CD4-positive, CD25-positive, alpha-beta regulatory T cell (primary cell): ENCODE results near the gene MYORG. TPM values are rescaled to one million over a fixed set of nuclear protein-coding genes. Genes with fewer than 3 reads are reported as not detected.

Experiments used
- ATAC-seq, 2 donors: fragments of 150-1000 bp; cut with Tn5 transposase; one replicate each; pipeline ENCODE4 v1.10.0; 2021; ENCODE audit warnings: low read depth in 2 of 2, moderate number of reproducible peaks in 2 of 2, moderate library complexity in 1 of 2
- DNase-seq, 3 donors: peaks; one replicate each; pipeline versions ENCODE4 v3.0.0 to v3.0.0-alpha.2; 2012 to 2022; ENCODE audit warnings: mixed read lengths in 1 of 3
- H3K27ac ChIP-seq: one replicate; pipeline ENCODE4 v1.7.0; 2013; ENCODE audit warnings: mild to moderate bottlenecking, low read length; ENCODE audit not compliant: insufficient read depth, poor library complexity, severe bottlenecking
- H3K27me3 ChIP-seq: one replicate; pipeline ENCODE4 v1.7.0; 2013; ENCODE audit warnings: low read length; ENCODE audit not compliant: control insufficient read depth, insufficient read depth
- H3K36me3 ChIP-seq: one replicate; pipeline ENCODE4 v1.7.0; 2013; ENCODE audit warnings: mild to moderate bottlenecking, low read length, moderate library complexity; ENCODE audit not compliant: control insufficient read depth, insufficient read depth
- H3K4me1 ChIP-seq: 2 replicates; pipeline ENCODE4 v1.7.0; 2013; ENCODE audit warnings: mild to moderate bottlenecking, low read length; ENCODE audit not compliant: insufficient read depth, control insufficient read depth, poor library complexity, severe bottlenecking
- H3K4me3 ChIP-seq: one replicate; pipeline ENCODE4 v1.7.0; 2013; ENCODE audit warnings: low read depth, mild to moderate bottlenecking, low read length, moderate library complexity
- H3K9me3 ChIP-seq, 2 experiments: 1 replicate in 1 of 2; 2 replicates in 1 of 2; pipeline ENCODE4 v1.7.0; 2013; ENCODE audit warnings: low read length in 2 of 2, mild to moderate bottlenecking in 1 of 2, moderate library complexity in 1 of 2; ENCODE audit not compliant: control insufficient read depth in 2 of 2
- H3K27ac Mint-ChIP-seq, 3 donors: one replicate each; pipeline ENCODE4 v1.8.0; 2020 to 2022; ENCODE audit warnings: mild to moderate bottlenecking in 3 of 3, mixed read lengths in 3 of 3, moderate library complexity in 2 of 3
- H3K27me3 Mint-ChIP-seq: one replicate; pipeline ENCODE4 v1.8.0; 2022; ENCODE audit warnings: mild to moderate bottlenecking, mixed read lengths
- H3K36me3 Mint-ChIP-seq: one replicate; pipeline ENCODE4 v1.8.0; 2020; ENCODE audit warnings: mixed read lengths
- H3K4me1 Mint-ChIP-seq, 4 donors: one replicate each; pipeline ENCODE4 v1.8.0; 2020 to 2022; ENCODE audit warnings: mixed read lengths in 4 of 4, mild to moderate bottlenecking in 1 of 4
- H3K4me3 Mint-ChIP-seq, 4 donors: one replicate each; pipeline ENCODE4 v1.8.0; 2020 to 2022; ENCODE audit warnings: mild to moderate bottlenecking in 4 of 4, mixed read lengths in 4 of 4, moderate library complexity in 3 of 4
- H3K9me3 Mint-ChIP-seq, 7 donors: one replicate each; pipeline ENCODE4 v1.8.0; 2020 to 2022; ENCODE audit warnings: mixed read lengths in 7 of 7, mild to moderate bottlenecking in 3 of 7, moderate library complexity in 2 of 7
- polyA plus RNA-seq, 4 donors: library from polyadenylated mRNA; unstranded; fragments of 300-500 nt; fragmentation: Illumina TruSeq; gene quantifications; one replicate each; pipeline ENCODE4 v1.2.3, GENCODE V29; 2021
- total RNA-seq: library from RNA; stranded (reverse); gene quantifications from one replicate; pipeline ENCODE4 v1.2.3, GENCODE V29; 2022

Gene MYORG
- total and polyA plus RNA-seq, 5 donors from 2014 or later, result 0.05 to 0.64 (median 0.34) TPM

DNA sequence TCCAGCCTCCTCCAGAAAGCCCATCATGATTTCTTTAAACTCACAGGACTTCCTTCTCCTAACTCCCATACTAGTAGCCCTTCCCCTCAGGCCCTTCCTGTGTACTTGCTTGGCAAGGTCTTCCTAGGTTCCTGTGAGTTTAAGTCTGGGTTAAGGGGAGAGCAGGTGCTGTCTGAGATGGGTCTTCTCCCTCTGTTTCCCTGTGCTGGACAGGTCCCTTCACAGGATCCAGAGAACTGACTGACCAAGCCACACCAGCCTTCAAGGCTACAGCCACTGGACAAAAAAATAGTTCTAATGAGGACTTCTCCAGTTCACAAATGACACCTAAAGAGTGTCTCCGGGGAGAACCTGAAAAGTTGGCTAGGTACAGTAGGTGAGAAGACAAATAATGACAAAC, 29.5 kb upstream of the MYORG start:
- H3K9me3 ChIP-seq, result no peaks in the 10 kb centered on the region
- DNase-seq, result no peak
- H3K9me3 Mint-ChIP-seq, result no peaks in the 10 kb centered on the region
- H3K27me3 Mint-ChIP-seq, result no peaks in the 10 kb centered on the region
- ATAC-seq, result no peak
- H3K36me3 ChIP-seq, result no peaks in the 10 kb centered on the region
- H3K4me3 Mint-ChIP-seq, result no peak overlapping the region
- H3K36me3 Mint-ChIP-seq, result peaks cover 7% of the 10 kb centered on the region
- no peak overlapping the region for H3K4me3 ChIP-seq
- H3K27ac Mint-ChIP-seq, result no peak overlapping the region
- H3K4me1 ChIP-seq, result no peaks in the 10 kb centered on the region
- H3K27me3 ChIP-seq, result no peaks in the 10 kb centered on the region
- peaks cover 0 to 6% (median 0%) of the 10 kb centered on the region in 4 donors for H3K4me1 Mint-ChIP-seq
- H3K27ac ChIP-seq, result no peak overlapping the region

DNA sequence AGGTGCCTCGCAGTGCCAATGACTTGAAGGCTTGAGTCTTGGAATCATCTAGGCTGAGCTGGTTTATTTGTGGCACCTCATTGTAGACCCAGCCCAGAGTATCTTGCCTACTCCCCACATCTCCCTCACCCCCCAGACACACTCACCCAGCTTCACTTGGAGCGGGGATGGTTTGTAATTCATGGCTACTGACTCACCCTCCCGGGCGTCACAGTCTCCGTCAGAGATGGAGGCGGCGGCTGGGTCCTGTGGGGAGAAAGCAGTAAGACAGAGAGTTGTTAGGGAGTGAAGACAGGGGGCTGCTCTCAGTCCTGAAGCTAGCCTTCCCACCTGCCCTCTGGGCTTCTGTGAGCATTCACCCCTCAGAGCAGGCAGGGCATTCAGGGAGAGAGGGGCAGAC, 29.0 kb upstream of the MYORG start:
- Histone ChIP-seq H3K27ac (no peak overlapping the region), H3K27me3 (no peaks in the 10 kb centered on the region), H3K9me3 (no peaks in the 10 kb centered on the region), H3K36me3 (no peaks in the 10 kb centered on the region), H3K4me3 (no peak overlapping the region), H3K4me1 (no peaks in the 10 kb centered on the region)
- Mint-ChIP-seq H3K4me3 (no peak overlapping the region), H3K27me3 (no peaks in the 10 kb centered on the region), H3K9me3 (no peaks in the 10 kb centered on the region), H3K27ac (no peak overlapping the region), H3K36me3 (peaks cover 9% of the 10 kb centered on the region), H3K4me1 (peaks cover 0 to 6% (median 0%) of the 10 kb centered on the region in 4 donors)
- DNase-seq (no peak), ATAC-seq (no peak)

DNA sequence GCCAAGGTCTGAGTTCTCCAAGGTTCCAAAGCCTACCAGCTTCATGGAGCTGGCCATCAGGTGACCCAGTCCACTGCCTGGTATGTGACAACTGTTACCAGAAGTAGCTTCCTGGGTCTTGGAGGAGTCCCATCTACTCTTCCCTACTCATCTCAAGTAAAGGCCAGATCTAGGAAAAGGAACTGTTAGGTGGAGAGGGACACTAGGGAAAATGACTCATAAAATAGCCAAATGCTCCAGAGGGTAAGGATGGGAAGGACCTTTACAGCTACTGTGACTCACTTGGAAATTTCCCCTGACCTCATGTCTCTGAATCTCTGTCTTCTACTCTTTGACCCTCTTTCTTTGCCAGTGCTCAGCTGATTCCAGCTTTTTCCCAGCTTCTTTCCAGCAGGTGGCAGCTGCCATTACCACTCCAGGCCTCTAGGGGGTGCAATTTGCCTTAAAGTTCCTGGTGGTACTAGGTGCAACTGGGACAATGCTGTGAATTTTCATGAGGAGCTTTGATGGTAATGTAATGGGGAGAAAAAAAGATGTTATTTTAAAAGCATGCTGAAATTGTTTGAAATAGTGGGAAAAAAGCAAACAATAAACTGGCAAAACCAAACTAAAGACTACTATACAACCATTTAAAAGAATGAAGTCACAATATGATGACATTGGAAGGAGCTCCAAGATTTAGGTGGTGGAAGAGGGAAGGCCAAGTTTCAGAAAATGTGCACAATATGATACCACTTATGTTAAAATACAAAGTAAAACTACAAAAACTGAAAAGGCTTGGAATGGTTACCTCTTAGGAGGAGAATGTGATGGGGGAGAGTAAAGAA, 27.1 kb upstream of the MYORG start:
- Histone ChIP-seq H3K27ac (no peak overlapping the region), H3K36me3 (peaks cover 5% of the 10 kb centered on the region), H3K4me3 (no peak overlapping the region), H3K4me1 (no peaks in the 10 kb centered on the region), H3K9me3 (no peaks in the 10 kb centered on the region), H3K27me3 (no peaks in the 10 kb centered on the region)
- Mint-ChIP-seq H3K9me3 (no peaks in the 10 kb centered on the region), H3K36me3 (peaks cover 17% of the 10 kb centered on the region), H3K27me3 (no peaks in the 10 kb centered on the region), H3K27ac (peak overlapping the region in 1 of 3 donors; percentile 1), H3K4me3 (no peak overlapping the region), H3K4me1 (peaks cover 0 to 6% (median under 1%) of the 10 kb centered on the region in 4 donors)
- peak; percentile 44 to 47 (median 45) for DNase-seq
- ATAC-seq, result no peak

GRCh38 chr9:34400686-34401602, 24.2 kb upstream of the MYORG start:
- no peak for DNase-seq
- no peak overlapping the region for H3K27ac Mint-ChIP-seq
- H3K36me3 ChIP-seq, result peaks cover 5% of the 10 kb centered on the region
- H3K27me3 ChIP-seq, result no peaks in the 10 kb centered on the region
- no peak overlapping the region for H3K27ac ChIP-seq
- H3K4me1 ChIP-seq, result no peaks in the 10 kb centered on the region
- H3K4me1 Mint-ChIP-seq, result peaks cover 0 to 6% (median under 1%) of the 10 kb centered on the region in 4 donors
- no peaks in the 10 kb centered on the region for H3K9me3 Mint-ChIP-seq
- no peak overlapping the region for H3K4me3 ChIP-seq
- no peak overlapping the region for H3K4me3 Mint-ChIP-seq
- H3K9me3 ChIP-seq, result no peaks in the 10 kb centered on the region
- no peak for ATAC-seq
- H3K36me3 Mint-ChIP-seq, result peaks cover 17% of the 10 kb centered on the region
- no peaks in the 10 kb centered on the region for H3K27me3 Mint-ChIP-seq

DNA sequence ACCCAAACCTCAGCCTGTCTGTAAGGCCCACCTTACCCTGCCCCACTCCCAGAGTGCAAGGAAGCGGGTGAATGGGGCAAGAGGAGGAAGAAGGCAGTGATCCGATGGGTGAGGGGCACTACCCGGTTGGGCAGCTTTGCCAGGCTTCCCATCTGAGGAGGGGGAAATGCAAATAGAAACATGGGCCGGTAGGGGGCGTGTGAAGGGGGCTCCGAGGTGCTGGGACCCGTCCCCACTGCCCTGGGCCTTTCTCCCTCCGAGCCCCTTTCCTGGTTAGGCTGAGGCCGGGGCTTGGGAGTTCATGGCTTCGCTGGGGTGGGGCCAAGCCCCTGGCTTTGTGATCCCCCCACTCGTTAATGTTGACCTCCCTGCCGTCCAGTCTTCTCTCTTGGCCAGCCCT, 23.6 kb upstream of the MYORG start:
- Histone ChIP-seq H3K4me1 (no peaks in the 10 kb centered on the region), H3K4me3 (no peak overlapping the region), H3K36me3 (peaks cover 5% of the 10 kb centered on the region), H3K27me3 (no peaks in the 10 kb centered on the region), H3K9me3 (no peaks in the 10 kb centered on the region), H3K27ac (no peak overlapping the region)
- H3K27ac Mint-ChIP-seq, result no peak overlapping the region
- H3K9me3 Mint-ChIP-seq, result no peaks in the 10 kb centered on the region
- ATAC-seq, result no peak
- H3K4me3 Mint-ChIP-seq, result no peak overlapping the region
- H3K27me3 Mint-ChIP-seq, result no peaks in the 10 kb centered on the region
- H3K36me3 Mint-ChIP-seq, result peaks cover 17% of the 10 kb centered on the region
- peaks cover 0 to 6% (median under 1%) of the 10 kb centered on the region in 4 donors for H3K4me1 Mint-ChIP-seq
- no peak for DNase-seq

DNA sequence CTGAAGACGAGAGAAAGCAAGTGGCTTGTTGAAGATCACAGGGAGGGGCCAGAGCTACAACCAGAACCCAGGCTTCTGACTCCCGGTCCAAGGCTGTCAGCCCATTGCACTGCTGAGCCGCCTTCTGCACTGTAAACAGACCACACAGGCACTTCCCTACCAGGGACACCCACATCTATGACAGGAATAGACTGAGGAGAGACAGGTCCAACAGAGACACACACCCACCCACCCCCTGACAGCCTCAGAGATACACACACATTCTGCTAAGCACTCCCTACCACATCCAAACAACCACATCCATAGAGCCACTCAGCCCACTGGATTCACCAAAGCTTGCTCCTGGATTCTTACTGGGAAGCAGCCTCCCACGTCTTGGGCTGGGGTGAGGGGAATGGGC, 23.0 kb upstream of the MYORG start:
- H3K4me3 ChIP-seq, result no peak overlapping the region
- no peaks in the 10 kb centered on the region for H3K27me3 ChIP-seq
- H3K4me1 ChIP-seq, result no peaks in the 10 kb centered on the region
- Mint-ChIP-seq H3K4me1 (peaks cover 0 to 6% (median under 1%) of the 10 kb centered on the region in 4 donors), H3K27me3 (no peaks in the 10 kb centered on the region), H3K27ac (no peak overlapping the region), H3K36me3 (peaks cover 17% of the 10 kb centered on the region), H3K9me3 (no peaks in the 10 kb centered on the region), H3K4me3 (no peak overlapping the region)
- H3K27ac ChIP-seq, result no peak overlapping the region
- DNase-seq (no peak), ATAC-seq (no peak)
- H3K9me3 ChIP-seq, result no peaks in the 10 kb centered on the region
- H3K36me3 ChIP-seq, result peaks cover 5% of the 10 kb centered on the region

DNA sequence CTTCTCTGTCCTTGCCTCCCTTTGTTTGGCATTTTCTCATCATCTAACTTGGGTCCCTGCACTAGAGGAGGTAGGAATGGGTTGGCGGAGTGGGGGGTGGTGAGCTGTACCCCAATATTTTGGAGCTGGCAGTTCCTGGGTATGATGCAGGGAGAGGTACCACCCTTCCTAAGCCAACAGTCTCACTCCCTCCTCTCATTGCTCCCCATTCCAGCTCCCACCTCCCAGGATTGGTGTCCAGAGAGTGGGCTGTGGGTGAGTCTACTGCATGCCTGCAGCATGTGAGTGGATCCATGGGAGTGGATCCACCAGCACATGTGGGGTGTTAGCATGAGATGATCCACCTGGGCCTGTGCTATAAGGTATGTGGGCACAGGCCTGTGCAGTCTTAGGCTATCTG, 22.2 kb upstream of the MYORG start:
- no peak overlapping the region for H3K4me3 Mint-ChIP-seq
- H3K9me3 Mint-ChIP-seq, result no peaks in the 10 kb centered on the region
- ATAC-seq, result no peak

More for the DNA sequence above, 22.2 kb upstream of the MYORG start:
- Mint-ChIP-seq H3K27ac (no peak overlapping the region), H3K27me3 (no peaks in the 10 kb centered on the region), H3K36me3 (peaks cover 17% of the 10 kb centered on the region), H3K4me1 (peaks cover 0 to 4% (median under 1%) of the 10 kb centered on the region in 4 donors)
- Histone ChIP-seq H3K27ac (no peak overlapping the region), H3K4me3 (no peak overlapping the region), H3K4me1 (no peaks in the 10 kb centered on the region), H3K36me3 (peaks cover 5% of the 10 kb centered on the region), H3K9me3 (no peaks in the 10 kb centered on the region), H3K27me3 (no peaks in the 10 kb centered on the region)
- DNase-seq, result no peak
